Measurements from ENCODE around the gene MUC4.
"Not testable (repeated sequence)": the region's sequence is repeated elsewhere in the genome, so short reads cannot be mapped to it uniquely, and the experiment has no call there.

DNA sequence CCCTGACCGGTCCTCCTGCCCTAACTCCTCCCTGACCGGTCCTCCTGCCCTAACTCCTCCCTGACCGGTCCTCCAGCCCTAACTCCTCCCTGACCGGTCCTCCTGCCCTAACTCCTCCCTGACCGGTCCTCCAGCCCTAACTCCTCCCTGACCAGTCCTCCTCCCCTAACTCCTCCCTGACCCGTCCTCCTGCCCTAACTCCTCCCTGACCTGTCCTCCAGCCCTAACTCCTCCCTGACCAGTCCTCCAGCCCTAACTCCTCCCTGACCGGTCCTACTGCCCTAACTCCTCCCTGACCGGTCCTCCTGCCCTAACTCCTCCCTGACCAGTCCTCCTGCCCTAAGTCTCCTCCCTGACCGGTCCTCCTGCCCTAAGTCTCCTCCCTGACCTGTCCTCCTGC lies 98.6 kb downstream of the MUC4 start:
- not testable (repeated sequence) for TF ChIP-seq EZH2 (IDR thresholded peaks at IDR 0.05; ENCODE audit: borderline replicate concordance, low read length); CTCF (IDR thresholded peaks at IDR 0.05; ENCODE audit: low read length)

All from OCI-LY1 (cell line).